Body of pancreas (tissue), 4 donors: Measurements from ENCODE around the gene CTTN. TPM values are rescaled to one million over a fixed set of nuclear protein-coding genes. Genes with fewer than 3 reads are reported as not detected.

ENCODE experiments used
- ATAC-seq: fragments of 150-250 bp; one replicate; pipeline ENCODE4 v1.9.1; 2016
- DNase-seq, 4 donors: peaks; one replicate each; pipeline ENCODE4 v3.0.0-alpha.2; 2019
- H3K27ac ChIP-seq, 4 donors: fragments of 200-600 bp; sonication (generic); 1 replicate in 3 of 4; 2 replicates in 1 of 4; pipeline versions ENCODE4 v1.5.1 to v1.6.1; 2016 to 2019; ENCODE audit warnings: mild to moderate bottlenecking in 1 of 4, mixed read lengths in 1 of 4, moderate library complexity in 1 of 4
- H3K27me3 ChIP-seq, 2 donors: fragments of 200-600 bp; sonication (generic); one replicate each; pipeline ENCODE4 v1.6.0; 2016; ENCODE audit warnings: mild to moderate bottlenecking in 1 of 2
- H3K36me3 ChIP-seq, 2 donors: fragments of 200-600 bp; sonication (generic); replicated peaks in 1 of 2; 2 replicates each; pipeline ENCODE4 v1.5.1; 2016; ENCODE audit warnings: low read depth in 2 of 2; ENCODE audit not compliant: insufficient read depth in 1 of 2
- H3K4me1 ChIP-seq: fragments of 200-600 bp; sonication (generic); one replicate; pipeline ENCODE4 v1.6.0; 2016
- H3K4me3 ChIP-seq, 2 donors: fragments of 200-600 bp; sonication (generic); 1 replicate in 1 of 2; 2 replicates in 1 of 2; pipeline ENCODE4 v1.5.1; 2016 to 2019
- H3K9me3 ChIP-seq, 3 donors: fragments of 200-600 bp; sonication (generic); 1 replicate in 2 of 3; 2 replicates in 1 of 3; pipeline ENCODE4 v1.5.1; 2016
- CTCF ChIP-seq, 7 experiments: fragments of 450-650 bp in 4 of 7; fragments of 200-600 bp in 3 of 7; sonication (generic) in 3 of 7; IDR thresholded peaks; one replicate each; pipeline ENCODE4 v1.5.1; 2016 to 2019; ENCODE audit warnings: antibody characterized with exemption in 7 of 7
- POLR2A ChIP-seq, 3 donors: fragments of 450-650 bp; IDR thresholded peaks; one replicate each; pipeline ENCODE4 v1.6.1; 2016; ENCODE audit warnings: antibody characterized with exemption in 3 of 3, mild to moderate bottlenecking in 2 of 3
- WGBS, 2 donors: methylation state at CpG; one replicate each; pipeline ENCODE4 v1.1.5; 2017; 5-methylcytosine and 5-hydroxymethylcytosine counted together
- intact Hi-C: fragments of 100-400 bp; cut with DNase I; formaldehyde crosslinking; loops from one replicate; pipeline ENCODE4 v1.15.1; 2023
- total RNA-seq, 2 donors: library from RNA; depleted of rRNA; stranded (reverse); fragments of >200 nt; gene quantifications; one replicate each; pipeline ENCODE4 v1.1.0, GENCODE V29; 2016

Gene CTTN
- total RNA-seq, 2 donors from 2014 or later = 126 to 197 TPM

- Histone ChIP-seq H3K4me1 (no peaks in the 10 kb centered on the region), H3K27ac (no peak overlapping the region), H3K36me3 (peaks cover 0 to 2% of the 10 kb centered on the region in 2 donors), H3K9me3 (no peaks in the 10 kb centered on the region), H3K27me3 (no peaks in the 10 kb centered on the region), H3K4me3 (no peak overlapping the region)
- ATAC-seq (no peak), DNase-seq (no peak)
- intact Hi-C loops = loop anchor here (10.0 kb wide), 1 partner anchor 286 kb away; no protein-coding TSS in a partner anchor
- TF ChIP-seq CTCF (IDR thresholded peaks at IDR 0.05) (no peak), POLR2A (IDR thresholded peaks at IDR 0.05) (no peak)
- 79 to 83% methylated on average over 19 of the region's 19 CpGs for WGBS, 2 donors
These were observed 70.2 kb downstream of the CTTN start for GRCh38 chr11:70468256-70469195.

GRCh38 chr11:70470127-70470526 is 71.8 kb downstream of the CTTN start:
- H3K9me3 ChIP-seq = no peaks in the 10 kb centered on the region
- no peaks in the 10 kb centered on the region for H3K27me3 ChIP-seq
- H3K36me3 ChIP-seq = peaks cover 0 to 2% of the 10 kb centered on the region in 2 donors
- DNase-seq = peak in 2 of 4 donors; percentile 27 to 53
- intact Hi-C loops = no loop called here
- WGBS, 2 donors = 31 to 49% methylated on average over 6 of the region's 6 CpGs
- no peaks in the 10 kb centered on the region for H3K4me1 ChIP-seq
- ATAC-seq = no peak
- H3K27ac ChIP-seq = no peak overlapping the region
- H3K4me3 ChIP-seq = no peak overlapping the region
- TF ChIP-seq CTCF (IDR thresholded peaks at IDR 0.05) = no peak
- TF ChIP-seq POLR2A (IDR thresholded peaks at IDR 0.05) = no peak

- ATAC-seq (no peak), DNase-seq (no peak)
- intact Hi-C loops = no loop called here
- H3K4me1 ChIP-seq = no peaks in the 10 kb centered on the region
- WGBS, 2 donors = 63 to 72% methylated on average over 7 of the region's 7 CpGs
- no peak for TF ChIP-seq POLR2A (IDR thresholded peaks at IDR 0.05)
- no peak for TF ChIP-seq CTCF (IDR thresholded peaks at IDR 0.05)
- H3K27me3 ChIP-seq = no peaks in the 10 kb centered on the region
- H3K36me3 ChIP-seq = peaks cover 0 to 2% of the 10 kb centered on the region in 2 donors
- no peaks in the 10 kb centered on the region for H3K9me3 ChIP-seq
- H3K27ac ChIP-seq = no peak overlapping the region
- H3K4me3 ChIP-seq = no peak overlapping the region
These were observed 72.9 kb downstream of the CTTN start for GRCh38 chr11:70471254-70471653.

GRCh38 chr11:70472240-70472639 is 73.9 kb downstream of the CTTN start:
- WGBS, 2 donors = 91 to 94% methylated on average over 9 of the region's 9 CpGs
- intact Hi-C loops = no loop called here
- DNase-seq (no peak), ATAC-seq (no peak)
- Histone ChIP-seq H3K9me3 (no peaks in the 10 kb centered on the region), H3K4me3 (no peak overlapping the region), H3K27me3 (no peaks in the 10 kb centered on the region), H3K4me1 (no peaks in the 10 kb centered on the region), H3K27ac (no peak overlapping the region), H3K36me3 (peaks cover 0 to 2% of the 10 kb centered on the region in 2 donors)
- TF ChIP-seq POLR2A (IDR thresholded peaks at IDR 0.05) (no peak), CTCF (IDR thresholded peaks at IDR 0.05) (no peak)
